ENCODE results near the gene HYAL2.

HYAL2 gene

GRCh38 chr3:50303013-50303815, 19.3 kb downstream of the HYAL2 start, which contains the start of gene HYAL1:
TSS of gene HYAL1 (minus strand) at chr3:50303574. CDS start at chr3:50302956, 618 bp downstream.
- no peak for DNase-seq

GRCh38 chr3:50302095-50303012, 20.2 kb downstream of the HYAL2 start:
- no peak for DNase-seq

GRCh38 chr3:50300681-50301254, 21.8 kb downstream of the HYAL2 start:
- DNase-seq, result no peak

- DNase-seq, result peak; percentile 25
Measured at GRCh38 chr3:50299929-50300680, 22.4 kb downstream of the HYAL2 start.

- no peak for DNase-seq
Measured at GRCh38 chr3:50299638-50299928, 23.0 kb downstream of the HYAL2 start.

GRCh38 chr3:50298836-50299637, 23.5 kb downstream of the HYAL2 start, which contains the start of the genes HYAL3 and NAA80:
TSS of gene HYAL3 (minus strand) at chr3:50299405. CDS start at chr3:50295602, 3,803 bp downstream.
TSS of gene NAA80 (minus strand) at chr3:50299405. CDS start at chr3:50297463, 1,942 bp downstream.
- DNase-seq, result peak; percentile 89

GRCh38 chr3:50297896-50298725, 24.4 kb downstream of the HYAL2 start:
- DNase-seq, result no peak

- DNase-seq, result no peak
Measured at GRCh38 chr3:50297384-50297775, 25.2 kb downstream of the HYAL2 start.

- no peak for DNase-seq
Measured at GRCh38 chr3:50296721-50297383, 25.7 kb downstream of the HYAL2 start.

- DNase-seq, result no peak
Measured at GRCh38 chr3:50295553-50296431, 26.8 kb downstream of the HYAL2 start.

- no peak for DNase-seq
Measured at GRCh38 chr3:50294492-50295403, 27.8 kb downstream of the HYAL2 start.

GRCh38 chr3:50294089-50294488, 28.5 kb downstream of the HYAL2 start:
- DNase-seq, result no peak

- DNase-seq, result no peak
Measured at GRCh38 chr3:50293079-50293801, 29.3 kb downstream of the HYAL2 start.

GRCh38 chr3:50292159-50293078, 30.1 kb downstream of the HYAL2 start, which contains the start of gene IFRD2:
TSS of gene IFRD2 (minus strand) at chr3:50292429. CDS start at chr3:50292274, 155 bp downstream.
- DNase-seq, result peak; percentile 92

GRCh38 chr3:50290161-50290641, 32.3 kb downstream of the HYAL2 start:
- DNase-seq, result no peak

- DNase-seq, result no peak
Measured at GRCh38 chr3:50289130-50289529, 33.4 kb downstream of the HYAL2 start.

All from SIG-M5 (cell line).